Measurements from ENCODE around the gene CGN.

CGN gene

DNA sequence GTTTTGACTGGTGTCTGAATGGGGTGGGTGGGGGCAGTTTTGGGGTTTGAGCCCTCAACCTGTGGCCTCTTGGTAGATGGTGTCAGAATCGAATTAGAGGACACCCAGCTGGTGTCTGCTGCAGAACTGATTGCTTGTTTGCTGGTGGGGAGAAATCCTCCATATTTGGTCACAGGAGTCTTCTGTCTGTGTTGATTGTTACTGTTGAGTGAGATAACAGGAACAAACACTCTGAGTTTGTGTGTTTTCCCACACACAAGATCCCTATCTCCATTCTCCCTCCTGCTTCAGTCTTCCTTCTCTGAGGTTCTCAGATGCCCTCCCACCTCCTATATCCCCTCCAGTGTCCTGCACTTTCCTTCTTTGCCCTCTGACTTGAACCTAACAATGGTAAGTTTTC, 19.1 kb upstream of the CGN start:
- no peaks in the 10 kb centered on the region for H3K9me2 ChIP-seq (ENCODE audit: low read depth, low read length)
- TF ChIP-seq EZH2 (IDR thresholded peaks at IDR 0.05; ENCODE audit: borderline replicate concordance, low read length): no peak
- TF ChIP-seq, protein P1, sequence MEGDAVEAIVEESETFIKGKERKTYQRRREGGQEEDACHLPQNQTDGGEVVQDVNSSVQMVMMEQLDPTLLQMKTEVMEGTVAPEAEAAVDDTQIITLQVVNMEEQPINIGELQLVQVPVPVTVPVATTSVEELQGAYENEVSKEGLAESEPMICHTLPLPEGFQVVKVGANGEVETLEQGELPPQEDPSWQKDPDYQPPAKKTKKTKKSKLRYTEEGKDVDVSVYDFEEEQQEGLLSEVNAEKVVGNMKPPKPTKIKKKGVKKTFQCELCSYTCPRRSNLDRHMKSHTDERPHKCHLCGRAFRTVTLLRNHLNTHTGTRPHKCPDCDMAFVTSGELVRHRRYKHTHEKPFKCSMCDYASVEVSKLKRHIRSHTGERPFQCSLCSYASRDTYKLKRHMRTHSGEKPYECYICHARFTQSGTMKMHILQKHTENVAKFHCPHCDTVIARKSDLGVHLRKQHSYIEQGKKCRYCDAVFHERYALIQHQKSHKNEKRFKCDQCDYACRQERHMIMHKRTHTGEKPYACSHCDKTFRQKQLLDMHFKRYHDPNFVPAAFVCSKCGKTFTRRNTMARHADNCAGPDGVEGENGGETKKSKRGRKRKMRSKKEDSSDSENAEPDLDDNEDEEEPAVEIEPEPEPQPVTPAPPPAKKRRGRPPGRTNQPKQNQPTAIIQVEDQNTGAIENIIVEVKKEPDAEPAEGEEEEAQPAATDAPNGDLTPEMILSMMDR (IDR thresholded peaks at IDR 0.05; ENCODE audit: low read length): no peak
- no peak overlapping the region for H3K27ac ChIP-seq (ENCODE audit: low read depth, low read length, poor library complexity, severe bottlenecking)

DNA sequence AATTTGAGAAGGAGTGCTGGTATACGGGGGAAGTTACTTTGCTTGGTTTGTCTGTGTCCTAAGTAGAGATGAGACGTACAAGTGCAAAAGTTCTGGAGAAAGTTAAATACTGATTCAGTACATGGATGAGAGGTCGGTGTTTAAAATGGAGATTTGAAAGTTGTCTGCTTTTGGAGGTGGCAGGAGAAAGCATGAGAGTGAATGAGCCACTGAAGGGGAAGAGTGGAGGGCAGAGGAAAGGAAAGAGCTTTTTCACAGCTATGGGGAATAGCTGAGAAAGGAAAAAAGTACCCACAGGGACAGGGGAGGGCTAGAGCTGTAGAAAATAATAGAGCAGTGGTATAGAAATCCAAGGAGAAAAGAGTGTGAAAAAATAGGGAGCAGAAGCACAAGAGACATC, 18.1 kb upstream of the CGN start:
- no peaks in the 10 kb centered on the region for H3K9me3 ChIP-seq (ENCODE audit: low read length)
- H3K36me3 ChIP-seq (ENCODE audit: insufficient read depth, low read length): no peaks in the 10 kb centered on the region
- no peak overlapping the region for H3K27ac ChIP-seq (ENCODE audit: low read depth, low read length, poor library complexity, severe bottlenecking)
- H3K4me2 ChIP-seq (ENCODE audit: low read length): no peak overlapping the region
- no peaks in the 10 kb centered on the region for H3K9me2 ChIP-seq (ENCODE audit: low read depth, low read length)
- no peak overlapping the region for H2AFZ ChIP-seq (ENCODE audit: low read length)
- no peaks in the 10 kb centered on the region for H3K79me2 ChIP-seq (ENCODE audit: insufficient read depth, low read length)
- no peaks in the 10 kb centered on the region for H3K27me3 ChIP-seq (ENCODE audit: insufficient read depth, low read length)
- no peak for TF ChIP-seq EZH2 (IDR thresholded peaks at IDR 0.05; ENCODE audit: borderline replicate concordance, low read length)
- TF ChIP-seq, protein P1 (IDR thresholded peaks at IDR 0.05; ENCODE audit: low read length): no peak
- no peak overlapping the region for H3K9ac ChIP-seq (ENCODE audit: low read length)
- no peaks in the 10 kb centered on the region for H3F3A ChIP-seq (ENCODE audit: insufficient read depth, low read length)
- no peaks in the 10 kb centered on the region for H4K20me1 ChIP-seq (ENCODE audit: insufficient read depth, low read length)
- H3K4me3 ChIP-seq (ENCODE audit: low read depth, low read length, poor library complexity, severe bottlenecking): no peak overlapping the region
- H3K4me1 ChIP-seq (ENCODE audit: insufficient read depth, low read length, severe bottlenecking): no peaks in the 10 kb centered on the region

More for the DNA sequence above, 19.1 kb upstream of the CGN start:
- H3K9ac ChIP-seq (ENCODE audit: low read length): no peak overlapping the region
- H3K4me2 ChIP-seq (ENCODE audit: low read length): no peak overlapping the region
- H3K4me1 ChIP-seq (ENCODE audit: insufficient read depth, low read length, severe bottlenecking): no peaks in the 10 kb centered on the region
- H2AFZ ChIP-seq (ENCODE audit: low read length): no peak overlapping the region
- no peaks in the 10 kb centered on the region for H3K27me3 ChIP-seq (ENCODE audit: insufficient read depth, low read length)
- H3K9me3 ChIP-seq (ENCODE audit: low read length): no peaks in the 10 kb centered on the region
- no peaks in the 10 kb centered on the region for H3K36me3 ChIP-seq (ENCODE audit: insufficient read depth, low read length)
- no peaks in the 10 kb centered on the region for H3K79me2 ChIP-seq (ENCODE audit: insufficient read depth, low read length)
- H3K4me3 ChIP-seq (ENCODE audit: low read depth, low read length, poor library complexity, severe bottlenecking): no peak overlapping the region
- no peaks in the 10 kb centered on the region for H3F3A ChIP-seq (ENCODE audit: insufficient read depth, low read length)
- H4K20me1 ChIP-seq (ENCODE audit: insufficient read depth, low read length): no peaks in the 10 kb centered on the region

- TF ChIP-seq, protein P1 (IDR thresholded peaks at IDR 0.05; ENCODE audit: low read length): no peak
- no peak for TF ChIP-seq EZH2 (IDR thresholded peaks at IDR 0.05; ENCODE audit: borderline replicate concordance, low read length)
- no peaks in the 10 kb centered on the region for H3K4me1 ChIP-seq (ENCODE audit: insufficient read depth, low read length, severe bottlenecking)
- no peaks in the 10 kb centered on the region for H3K79me2 ChIP-seq (ENCODE audit: insufficient read depth, low read length)
- H3K4me2 ChIP-seq (ENCODE audit: low read length): no peak overlapping the region
- no peak overlapping the region for H3K9ac ChIP-seq (ENCODE audit: low read length)
- H3K36me3 ChIP-seq (ENCODE audit: insufficient read depth, low read length): no peaks in the 10 kb centered on the region
- no peak overlapping the region for H2AFZ ChIP-seq (ENCODE audit: low read length)
- H3K4me3 ChIP-seq (ENCODE audit: low read depth, low read length, poor library complexity, severe bottlenecking): no peak overlapping the region
- H3K27me3 ChIP-seq (ENCODE audit: insufficient read depth, low read length): no peaks in the 10 kb centered on the region
- no peaks in the 10 kb centered on the region for H3K9me3 ChIP-seq (ENCODE audit: low read length)
- no peaks in the 10 kb centered on the region for H3F3A ChIP-seq (ENCODE audit: insufficient read depth, low read length)
- H4K20me1 ChIP-seq (ENCODE audit: insufficient read depth, low read length): no peaks in the 10 kb centered on the region
- H3K27ac ChIP-seq (ENCODE audit: low read depth, low read length, poor library complexity, severe bottlenecking): no peak overlapping the region
- H3K9me2 ChIP-seq (ENCODE audit: low read depth, low read length): no peaks in the 10 kb centered on the region
Measured at GRCh38 chr1:151494741-151495281, 16.4 kb upstream of the CGN start.
